Endodermal cell (in vitro differentiated cells): Measurements from ENCODE around the gene CYP1A1. TPM values are rescaled to one million over a fixed set of nuclear protein-coding genes. Genes with fewer than 3 reads are reported as not detected.

ENCODE experiments used
- DNase-seq: peaks from one replicate; pipeline ENCODE4 v3.0.0-alpha.2; 2017
- H3K27ac ChIP-seq: 2 replicates; pipeline ENCODE4 v1.5.1; 2013; ENCODE audit warnings: mild to moderate bottlenecking, low read depth, low read length, moderate library complexity
- H3K27me3 ChIP-seq: 2 replicates; pipeline ENCODE4 v1.6.1; 2013; ENCODE audit warnings: mild to moderate bottlenecking, low read length, moderate library complexity; ENCODE audit not compliant: insufficient read depth, control insufficient read depth, poor library complexity, severe bottlenecking
- H3K36me3 ChIP-seq: 2 replicates; pipeline ENCODE4 v1.7.0; 2013; ENCODE audit warnings: mild to moderate bottlenecking, low read length, moderate library complexity; ENCODE audit not compliant: control insufficient read depth, insufficient read depth
- H3K4me1 ChIP-seq: one replicate; pipeline ENCODE4 v1.7.0; 2013; ENCODE audit warnings: low read length; ENCODE audit not compliant: control insufficient read depth, insufficient read depth
- H3K4me3 ChIP-seq: 2 replicates; pipeline ENCODE4 v1.5.1; 2013; ENCODE audit warnings: mild to moderate bottlenecking, low read length, moderate library complexity
- H3K9ac ChIP-seq: 2 replicates; pipeline ENCODE4 v1.6.1; 2013; ENCODE audit warnings: mild to moderate bottlenecking, low read length, moderate library complexity; ENCODE audit not compliant: poor library complexity, severe bottlenecking; ENCODE audit errors: extremely low read depth
- H3K9me3 ChIP-seq: 2 replicates; pipeline ENCODE4 v1.6.1; 2013; ENCODE audit warnings: mild to moderate bottlenecking, low read length, moderate library complexity; ENCODE audit not compliant: control insufficient read depth
- H3K27ac Mint-ChIP-seq: 2 replicates; pipeline ENCODE4 v1.8.0; 2020; ENCODE audit warnings: mixed read lengths
- H3K27me3 Mint-ChIP-seq: 2 replicates; pipeline ENCODE4 v1.8.0; 2021; ENCODE audit warnings: mild to moderate bottlenecking, mixed read lengths; ENCODE audit not compliant: insufficient read depth
- H3K36me3 Mint-ChIP-seq: 2 replicates; pipeline ENCODE4 v1.8.0; 2020; ENCODE audit warnings: low read depth, mixed read lengths
- H3K4me1 Mint-ChIP-seq: 2 replicates; pipeline ENCODE4 v1.8.0; 2020; ENCODE audit warnings: mixed read lengths
- H3K4me3 Mint-ChIP-seq: 2 replicates; pipeline ENCODE4 v1.8.0; 2020; ENCODE audit warnings: mild to moderate bottlenecking, moderate library complexity, mixed read lengths
- H3K9me3 Mint-ChIP-seq: 2 replicates; pipeline ENCODE4 v1.8.0; 2020; ENCODE audit warnings: mild to moderate bottlenecking, mixed read lengths
- CTCF ChIP-seq: fragments of 200-600 bp; sonication (generic); conservative IDR thresholded peaks from 2 replicates; pipeline ENCODE4 v1.5.0; 2021; ENCODE audit warnings: antibody characterized with exemption, mild to moderate bottlenecking
- WGBS, 2 experiments: methylation state at CpG; one replicate each; pipeline versions ENCODE4 v1.1.5 to v1.1.7; 2013; ENCODE audit warnings: missing lambda C conversion rate in 2 of 2, mixed read lengths in 1 of 2; ENCODE audit not compliant: insufficient coverage in 1 of 2, insufficient read length in 1 of 2; 5-methylcytosine and 5-hydroxymethylcytosine counted together
- total RNA-seq, 2 donors: library from RNA; stranded (reverse); fragmentation: NEBNext Ultra II Directional in 1 of 2; extraction: Animal tissue kit (Norgen Biotek cat#: 25700) in 1 of 2; gene quantifications; 2 replicates in 1 of 2; 3 replicates in 1 of 2; pipeline ENCODE4 v1.2.1, GENCODE V29; 2021

Gene CYP1A1
- total RNA-seq, 2 donors from 2014 or later = not detected

GRCh38 chr15:74749832-74750231 lies 24.5 kb upstream of the CYP1A1 start:
- no peak for DNase-seq
- Histone ChIP-seq H3K4me1 (peaks cover 4% of the 10 kb centered on the region), H3K27me3 (peaks cover 7% of the 10 kb centered on the region), H3K9ac (no peak overlapping the region), H3K36me3 (no peaks in the 10 kb centered on the region), H3K9me3 (no peaks in the 10 kb centered on the region), H3K4me3 (no peak overlapping the region), H3K27ac (no peak overlapping the region)
- no peak for TF ChIP-seq CTCF
- H3K27me3 Mint-ChIP-seq = peaks cover 13% of the 10 kb centered on the region
- no peak overlapping the region for H3K4me3 Mint-ChIP-seq
- peaks cover 4% of the 10 kb centered on the region for H3K4me1 Mint-ChIP-seq
- 94 to 97% methylated on average over 14 to 20 of the region's 20 CpGs for WGBS, 2 experiments
- no peaks in the 10 kb centered on the region for H3K9me3 Mint-ChIP-seq
- no peak overlapping the region for H3K27ac Mint-ChIP-seq
- H3K36me3 Mint-ChIP-seq = no peaks in the 10 kb centered on the region

- peaks cover 7% of the 10 kb centered on the region for H3K27me3 ChIP-seq
- no peak within 1 kb of the TSS for H3K4me3 ChIP-seq
- H3K9ac ChIP-seq = no peak within 1 kb of the TSS
- Mint-ChIP-seq H3K4me3 (no peak within 1 kb of the TSS), H3K36me3 (no peaks in the 10 kb centered on the region), H3K27ac (no peak within 1 kb of the TSS), H3K27me3 (peaks cover 12% of the 10 kb centered on the region), H3K9me3 (no peaks in the 10 kb centered on the region), H3K4me1 (peaks cover 4% of the 10 kb centered on the region)
- H3K4me1 ChIP-seq = peaks cover 4% of the 10 kb centered on the region
- H3K9me3 ChIP-seq = no peaks in the 10 kb centered on the region
- no peak for DNase-seq
- TF ChIP-seq CTCF = no peak
- no peak within 1 kb of the TSS for H3K27ac ChIP-seq
- 81 to 87% methylated on average over 2 to 3 of the region's 3 CpGs for WGBS, 2 experiments
- no peaks in the 10 kb centered on the region for H3K36me3 ChIP-seq
Measured at GRCh38 chr15:74748322-74748946, 23.1 kb upstream of the CYP1A1 start, which contains the start of gene CYP1A2. Gene CYP1A2 (plus strand): TSS chr15:74748845. CDS start chr15:74749739, 894 bp downstream.

GRCh38 chr15:74746389-74746788 lies 21.1 kb upstream of the CYP1A1 start:
- Histone ChIP-seq H3K27ac (no peak overlapping the region), H3K36me3 (no peaks in the 10 kb centered on the region)

More at GRCh38 chr15:74746389-74746788, 21.1 kb upstream of the CYP1A1 start:
- Mint-ChIP-seq H3K27ac (no peak overlapping the region), H3K4me1 (peaks cover 4% of the 10 kb centered on the region), H3K27me3 (peaks cover 21% of the 10 kb centered on the region), H3K4me3 (no peak overlapping the region), H3K36me3 (no peaks in the 10 kb centered on the region), H3K9me3 (peaks cover 6% of the 10 kb centered on the region)
- H3K9ac ChIP-seq = no peak overlapping the region
- H3K4me3 ChIP-seq = no peak overlapping the region
- H3K9me3 ChIP-seq = no peaks in the 10 kb centered on the region
- 90 to 97% methylated on average over 3 to 4 of the region's 4 CpGs for WGBS, 2 experiments
- no peak for TF ChIP-seq CTCF
- no peak for DNase-seq
- H3K4me1 ChIP-seq = peaks cover 4% of the 10 kb centered on the region
- H3K27me3 ChIP-seq = peaks cover 7% of the 10 kb centered on the region
